Transverse colon (tissue), 4 donors: ENCODE measurements around the gene TAS1R3.

Source experiments
- POLR2AphosphoS5 ChIP-seq, 3 donors: sonication (generic); formaldehyde crosslinking; IDR thresholded peaks; one replicate each; pipeline ENCODE4 v1.6.1; 2016; ENCODE audit warnings: antibody characterized with exemption in 3 of 3
- TF ChIP-seq, protein P1 (sequence below), 5 experiments: fragments of 200-600 bp in 3 of 5; fragments of 450-650 bp in 2 of 5; sonication (generic) in 3 of 5; IDR thresholded peaks; 1 replicate in 2 of 5; 2 replicates in 3 of 5; pipeline ENCODE4 v1.5.1; 2016 to 2017; ENCODE audit warnings: antibody characterized with exemption in 5 of 5, inconsistent platforms in 3 of 5, mild to moderate bottlenecking in 2 of 5, moderate library complexity in 1 of 5

DNA sequence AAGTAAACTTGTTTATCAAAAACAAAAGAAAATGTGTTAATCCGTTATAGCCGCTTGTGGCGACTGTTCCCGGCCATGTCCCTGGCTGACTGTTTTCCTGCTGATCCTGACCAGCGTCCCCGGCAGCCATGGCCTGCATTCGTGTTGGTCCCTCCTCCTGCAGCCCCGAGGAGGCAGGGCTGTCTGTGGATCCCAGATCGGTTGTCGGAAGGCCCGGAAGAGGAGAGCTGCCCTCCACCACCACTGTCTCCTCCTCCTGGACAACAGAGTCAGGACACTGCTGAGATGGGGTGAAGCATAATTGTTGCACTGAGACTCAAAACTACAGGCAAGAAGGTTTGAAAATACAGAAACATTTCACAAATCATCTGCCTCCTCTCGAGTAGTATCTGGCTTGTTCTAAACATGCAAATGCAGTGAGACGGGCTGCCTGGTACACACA is 30.9 kb downstream of the TAS1R3 start:
- TF ChIP-seq, protein P1, sequence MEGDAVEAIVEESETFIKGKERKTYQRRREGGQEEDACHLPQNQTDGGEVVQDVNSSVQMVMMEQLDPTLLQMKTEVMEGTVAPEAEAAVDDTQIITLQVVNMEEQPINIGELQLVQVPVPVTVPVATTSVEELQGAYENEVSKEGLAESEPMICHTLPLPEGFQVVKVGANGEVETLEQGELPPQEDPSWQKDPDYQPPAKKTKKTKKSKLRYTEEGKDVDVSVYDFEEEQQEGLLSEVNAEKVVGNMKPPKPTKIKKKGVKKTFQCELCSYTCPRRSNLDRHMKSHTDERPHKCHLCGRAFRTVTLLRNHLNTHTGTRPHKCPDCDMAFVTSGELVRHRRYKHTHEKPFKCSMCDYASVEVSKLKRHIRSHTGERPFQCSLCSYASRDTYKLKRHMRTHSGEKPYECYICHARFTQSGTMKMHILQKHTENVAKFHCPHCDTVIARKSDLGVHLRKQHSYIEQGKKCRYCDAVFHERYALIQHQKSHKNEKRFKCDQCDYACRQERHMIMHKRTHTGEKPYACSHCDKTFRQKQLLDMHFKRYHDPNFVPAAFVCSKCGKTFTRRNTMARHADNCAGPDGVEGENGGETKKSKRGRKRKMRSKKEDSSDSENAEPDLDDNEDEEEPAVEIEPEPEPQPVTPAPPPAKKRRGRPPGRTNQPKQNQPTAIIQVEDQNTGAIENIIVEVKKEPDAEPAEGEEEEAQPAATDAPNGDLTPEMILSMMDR (IDR thresholded peaks at IDR 0.05): no peak
- no peak for TF ChIP-seq POLR2AphosphoS5 (IDR thresholded peaks at IDR 0.05)
